Activated T-helper 2 cell treated with anti-CD3 and anti-CD28 coated beads, Interferon-gamma antibody, Interleukin-2, Interleukin-4, amounts not matched to agents 10 μg/mL and 5 μg/mL and 100 μg/mL, durations not matched to agents 14 hours and 24 hours and 36 hours (primary cell): Measurements from ENCODE around the gene DOK3. TPM values are rescaled to one million over a fixed set of nuclear protein-coding genes. Genes with fewer than 3 reads are reported as not detected.

Experiments
- DNase-seq: peaks from one replicate; pipeline ENCODE4 v3.0.0; 2021; ENCODE audit warnings: low spot score
- H3K27ac Mint-ChIP-seq: one replicate; pipeline ENCODE4 v1.8.0; 2021; ENCODE audit warnings: mixed read lengths
- H3K27me3 Mint-ChIP-seq: one replicate; pipeline ENCODE4 v1.8.0; 2021; ENCODE audit warnings: low read depth, mixed read lengths
- H3K36me3 Mint-ChIP-seq: one replicate; pipeline ENCODE4 v1.8.0; 2021; ENCODE audit warnings: low read depth, mixed read lengths
- H3K4me1 Mint-ChIP-seq: one replicate; pipeline ENCODE4 v1.8.0; 2021; ENCODE audit warnings: low read depth, mixed read lengths
- H3K4me3 Mint-ChIP-seq: one replicate; pipeline ENCODE4 v1.8.0; 2021; ENCODE audit warnings: low read depth, mild to moderate bottlenecking, moderate library complexity, mixed read lengths
- H3K9me3 Mint-ChIP-seq: one replicate; pipeline ENCODE4 v1.8.0; 2021; ENCODE audit warnings: mixed read lengths
- intact Hi-C: fragments of 100-400 bp; cut with micrococcal nuclease; formaldehyde crosslinking; loops from one replicate; pipeline ENCODE4 v1.15.1; 2023
- total RNA-seq: library from RNA; stranded (reverse); gene quantifications from 2 replicates; pipeline ENCODE4 v1.2.3, GENCODE V29; 2022

DOK3 gene
- total RNA-seq, 1 donor from 2014 or later: 3.3 TPM

- Mint-ChIP-seq H3K9me3 (no peaks in the 10 kb centered on the region), H3K4me3 (no peak overlapping the region), H3K36me3 (peaks cover 9% of the 10 kb centered on the region), H3K27ac (no peak overlapping the region), H3K27me3 (peaks cover 2% of the 10 kb centered on the region), H3K4me1 (peaks cover 4% of the 10 kb centered on the region)
- DNase-seq: no peak
- intact Hi-C loops: no loop called here
These were observed 40.7 kb downstream of the DOK3 start for GRCh38 chr5:177468685-177469628.

GRCh38 chr5:177468329-177468684 is 41.3 kb downstream of the DOK3 start:
- DNase-seq: no peak
- Mint-ChIP-seq H3K27me3 (no peaks in the 10 kb centered on the region), H3K9me3 (no peaks in the 10 kb centered on the region), H3K4me1 (peaks cover 3% of the 10 kb centered on the region), H3K36me3 (peaks cover 9% of the 10 kb centered on the region), H3K27ac (no peak overlapping the region), H3K4me3 (no peak overlapping the region)
- intact Hi-C loops: no loop called here

DNA sequence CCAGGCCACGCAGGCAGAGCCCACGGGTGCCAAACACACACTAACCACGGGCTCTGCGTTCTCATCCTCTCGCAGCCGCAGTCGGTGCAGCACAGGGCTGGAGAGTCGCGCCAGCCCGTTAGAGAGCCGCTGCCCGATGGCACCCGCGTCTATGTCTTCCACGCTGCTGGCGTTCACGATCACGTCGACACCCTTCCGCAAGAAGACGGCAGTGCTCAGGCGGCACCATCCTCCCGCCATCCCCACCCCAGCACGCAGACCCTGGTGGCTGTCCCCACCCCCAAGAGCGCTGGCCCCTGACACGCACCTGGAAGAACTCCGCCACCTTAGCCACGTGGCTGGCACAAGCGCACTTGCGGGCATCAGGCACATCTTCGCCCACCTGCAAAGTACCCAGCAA is 42.2 kb downstream of the DOK3 start:
- intact Hi-C loops: no loop called here
- no peaks in the 10 kb centered on the region for H3K27me3 Mint-ChIP-seq
- peaks cover 9% of the 10 kb centered on the region for H3K36me3 Mint-ChIP-seq
- H3K9me3 Mint-ChIP-seq: no peaks in the 10 kb centered on the region
- H3K27ac Mint-ChIP-seq: no peak overlapping the region
- DNase-seq: no peak
- H3K4me1 Mint-ChIP-seq: peaks cover 4% of the 10 kb centered on the region
- H3K4me3 Mint-ChIP-seq: no peak overlapping the region

DNA sequence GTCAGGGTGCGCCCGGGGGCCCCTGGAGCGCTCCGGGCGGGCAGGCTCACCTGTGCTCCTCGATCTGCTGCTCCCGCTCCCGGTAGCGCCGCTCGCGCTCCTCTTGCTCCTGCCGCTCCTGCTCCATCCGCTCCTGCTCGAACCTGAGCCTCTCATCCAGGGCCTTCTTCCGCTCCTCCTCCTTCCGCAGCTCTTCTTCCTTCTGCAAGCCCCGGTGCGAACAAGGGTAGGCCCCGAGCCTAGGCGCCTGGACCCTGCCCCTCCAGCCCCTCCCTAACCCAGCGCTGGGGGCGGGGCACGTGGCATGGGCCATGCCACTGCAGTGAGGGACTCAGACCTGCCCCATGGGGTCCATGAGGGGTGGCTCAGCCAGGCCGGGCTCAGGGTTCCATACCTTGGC is 42.8 kb downstream of the DOK3 start:
- H3K27me3 Mint-ChIP-seq: no peaks in the 10 kb centered on the region
- DNase-seq: no peak
- peaks cover 9% of the 10 kb centered on the region for H3K36me3 Mint-ChIP-seq
- peaks cover 10% of the 10 kb centered on the region for H3K4me1 Mint-ChIP-seq
- intact Hi-C loops: no loop called here
- no peak overlapping the region for H3K27ac Mint-ChIP-seq
- H3K9me3 Mint-ChIP-seq: no peaks in the 10 kb centered on the region
- no peak overlapping the region for H3K4me3 Mint-ChIP-seq

GRCh38 chr5:177465044-177465443 is 44.6 kb downstream of the DOK3 start:
- Mint-ChIP-seq H3K36me3 (peaks cover 9% of the 10 kb centered on the region), H3K4me3 (no peak overlapping the region)

GRCh38 chr5:177462021-177462670 is 47.5 kb downstream of the DOK3 start:
- Mint-ChIP-seq H3K4me1 (peaks cover 15% of the 10 kb centered on the region), H3K27ac (peak overlapping the region; percentile 60), H3K36me3 (peaks cover 11% of the 10 kb centered on the region), H3K9me3 (no peaks in the 10 kb centered on the region), H3K27me3 (no peaks in the 10 kb centered on the region), H3K4me3 (no peak overlapping the region)
- intact Hi-C loops: no loop called here
- DNase-seq: no peak

More at GRCh38 chr5:177465044-177465443, 44.6 kb downstream of the DOK3 start:
- Mint-ChIP-seq H3K27ac (no peak overlapping the region), H3K4me1 (peaks cover 13% of the 10 kb centered on the region), H3K9me3 (no peaks in the 10 kb centered on the region), H3K27me3 (no peaks in the 10 kb centered on the region)
- intact Hi-C loops: no loop called here
- no peak for DNase-seq

GRCh38 chr5:177459819-177460628 is 49.6 kb downstream of the DOK3 start:
- H3K27ac Mint-ChIP-seq: no peak overlapping the region

GRCh38 chr5:177459357-177459756 is 50.3 kb downstream of the DOK3 start:
- peaks cover 2% of the 10 kb centered on the region for H3K36me3 Mint-ChIP-seq
- intact Hi-C loops: no loop called here
- no peak overlapping the region for H3K4me3 Mint-ChIP-seq
- peaks cover 22% of the 10 kb centered on the region for H3K4me1 Mint-ChIP-seq
- H3K27ac Mint-ChIP-seq: no peak overlapping the region
- no peaks in the 10 kb centered on the region for H3K9me3 Mint-ChIP-seq
- DNase-seq: no peak
- H3K27me3 Mint-ChIP-seq: no peaks in the 10 kb centered on the region

More at GRCh38 chr5:177459819-177460628, 49.6 kb downstream of the DOK3 start:
- H3K9me3 Mint-ChIP-seq: no peaks in the 10 kb centered on the region
- DNase-seq: no peak
- no peaks in the 10 kb centered on the region for H3K27me3 Mint-ChIP-seq
- H3K36me3 Mint-ChIP-seq: peaks cover 2% of the 10 kb centered on the region
- H3K4me1 Mint-ChIP-seq: peaks cover 22% of the 10 kb centered on the region
- no peak overlapping the region for H3K4me3 Mint-ChIP-seq
- intact Hi-C loops: no loop called here

- intact Hi-C loops: no loop called here
- Mint-ChIP-seq H3K27me3 (peaks cover under 1% of the 10 kb centered on the region), H3K36me3 (peaks cover 2% of the 10 kb centered on the region), H3K4me3 (no peak overlapping the region), H3K9me3 (no peaks in the 10 kb centered on the region), H3K27ac (no peak overlapping the region), H3K4me1 (peaks cover 23% of the 10 kb centered on the region)
- no peak for DNase-seq
These were observed 50.7 kb downstream of the DOK3 start for GRCh38 chr5:177458912-177459350.

DNA sequence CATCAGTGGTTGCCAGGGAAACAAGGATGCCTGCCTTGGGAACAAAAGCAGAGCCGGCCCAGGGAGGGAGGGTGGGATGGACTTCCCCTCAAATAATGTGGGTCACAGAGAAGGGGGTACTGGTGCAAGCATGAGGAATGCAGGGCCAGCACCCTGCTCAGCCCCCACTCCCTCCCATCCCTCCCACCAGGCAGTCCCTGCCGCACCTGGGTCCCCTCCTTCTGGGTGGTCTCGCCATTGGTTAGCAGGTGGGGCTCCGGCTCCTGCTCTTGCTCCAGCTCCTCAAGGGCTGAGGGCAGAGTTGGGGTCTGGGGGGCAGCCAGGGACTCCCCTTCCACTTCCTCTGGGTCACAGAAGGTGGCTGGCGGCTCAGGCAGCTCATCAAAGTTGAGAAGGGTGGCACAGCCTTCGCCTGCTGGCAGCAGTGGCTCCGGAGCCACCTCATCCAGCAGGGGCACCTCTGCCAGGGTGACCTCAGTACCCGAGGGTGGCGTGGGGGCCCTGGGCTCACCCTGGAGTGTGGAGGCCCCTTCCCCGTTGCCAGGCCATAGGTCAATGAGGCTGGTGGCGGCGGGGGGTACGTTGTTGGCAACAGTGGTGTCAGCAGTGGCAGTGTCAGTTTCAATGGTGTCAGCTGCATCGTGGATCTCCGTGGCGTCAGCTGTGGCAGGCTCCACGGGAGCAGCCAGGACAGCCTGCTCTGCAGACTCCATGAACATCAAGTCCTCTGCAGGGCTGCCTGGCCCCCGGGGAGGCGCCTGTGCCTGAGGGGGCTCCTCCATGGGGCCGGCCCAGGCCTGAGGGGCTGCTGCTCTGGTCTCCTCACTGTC is 51.6 kb downstream of the DOK3 start:
- Mint-ChIP-seq H3K27me3 (peaks cover 6% of the 10 kb centered on the region), H3K36me3 (peaks cover 2% of the 10 kb centered on the region), H3K4me3 (no peak overlapping the region), H3K27ac (no peak overlapping the region), H3K4me1 (peaks cover 26% of the 10 kb centered on the region), H3K9me3 (no peaks in the 10 kb centered on the region)
- DNase-seq: no peak
- intact Hi-C loops: no loop called here

- peaks cover 26% of the 10 kb centered on the region for H3K4me1 Mint-ChIP-seq
- intact Hi-C loops: loop anchor here (1.0 kb wide), 3 partner anchors 28 to 54 kb away; partner anchors contain the start of gene PDLIM7
- peaks cover 8% of the 10 kb centered on the region for H3K27me3 Mint-ChIP-seq
- peaks cover 2% of the 10 kb centered on the region for H3K36me3 Mint-ChIP-seq
- peak overlapping the region; percentile 6 for H3K4me3 Mint-ChIP-seq
- H3K27ac Mint-ChIP-seq: no peak overlapping the region
- no peaks in the 10 kb centered on the region for H3K9me3 Mint-ChIP-seq
- DNase-seq: peak; percentile 60
These were observed 52.4 kb downstream of the DOK3 start for GRCh38 chr5:177456976-177457851.
